ENCODE measurements around the gene EPHX1.

The EPHX1 gene

DNA sequence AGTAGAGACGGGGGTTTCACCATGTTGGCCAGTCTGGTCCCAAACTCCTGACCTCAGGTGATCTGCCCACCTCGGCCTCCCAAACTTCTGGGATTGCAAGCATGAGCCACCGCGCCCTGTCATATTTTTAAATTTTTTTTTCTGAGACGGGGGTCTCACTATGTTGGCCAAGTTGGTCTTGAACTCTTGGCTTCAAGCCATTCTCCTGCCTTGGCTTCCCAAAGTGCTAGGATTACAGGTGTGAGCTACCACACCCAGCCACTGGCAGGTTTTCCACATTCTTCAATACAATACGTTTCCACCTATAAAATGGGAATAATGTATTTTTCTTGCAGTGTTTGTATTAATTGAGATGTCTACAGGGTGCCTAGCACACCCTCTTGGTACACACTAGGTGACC, 82.4 kb downstream of the EPHX1 start:
- Mint-ChIP-seq H3K27me3 (no peaks in the 10 kb centered on the region), H3K36me3 (ENCODE audit: insufficient read depth) (peaks cover 12% of the 10 kb centered on the region), H3K27ac (no peak overlapping the region), H3K9me3 (no peaks in the 10 kb centered on the region), H3K4me3 (no peak overlapping the region), H3K4me1 (ENCODE audit: low read depth in 2 of 2) (peaks cover 15 to 22% of the 10 kb centered on the region in 2 donors)
- ATAC-seq (replicated peaks) (no peak), DNase-seq (no peak)

Measured in effector memory CD8-positive, alpha-beta T cell (primary cell).